Caco-2 (cell line): ENCODE results near the gene MYOZ2. TPM values are rescaled to one million over a fixed set of nuclear protein-coding genes. Genes with fewer than 3 reads are reported as not detected.

Experiments used
- BruUV-seq: library from RNA; stranded (reverse); fragments of 400-500 nt; replicated peaks from 2 replicates; lab custom pipeline; 2021; lab: Mats Ljungman, UMichigan
- CTCF ChIA-PET: fragments of 300-600 bp; sonication (Branson Sonifier 250); formaldehyde crosslinking; loops from one replicate; lab custom pipeline; 2022; ENCODE audit warnings: antibody characterized with exemption; lab: Charles Lee
- POLR2A ChIA-PET: fragments of 300-600 bp; sonication (Branson Sonifier 250); formaldehyde crosslinking; loops from one replicate; lab custom pipeline; 2022; ENCODE audit warnings: antibody characterized with exemption; lab: Charles Lee
- DNase-seq, 2 experiments: peaks; one replicate each; pipeline versions ENCODE4 v3.0.0 to v3.0.0-alpha.2; 2020 to 2022
- H3K27me3 ChIP-seq: replicated peaks from 2 replicates; pipeline ENCODE4 v1.6.0; 2011; ENCODE audit warnings: low read length; ENCODE audit not compliant: control insufficient read depth, insufficient read depth
- H3K36me3 ChIP-seq: 2 replicates; pipeline ENCODE4 v1.5.1; 2011; ENCODE audit warnings: low read length; ENCODE audit not compliant: control insufficient read depth, insufficient read depth
- H3K4me1 ChIP-seq: fragments of 250-450 bp; sonication (Bioruptor Pico); 2 replicates; pipeline ENCODE4 v1.5.1; 2020; ENCODE audit warnings: mild to moderate bottlenecking
- H3K4me3 ChIP-seq: 2 replicates; pipeline ENCODE4 v1.5.1; 2011; ENCODE audit warnings: low read depth, mild to moderate bottlenecking, control low read depth, low read length
- H3K9me3 ChIP-seq: fragments of 250-450 bp; sonication (Bioruptor Pico); 2 replicates; pipeline ENCODE4 v1.5.1; 2020; ENCODE audit warnings: mild to moderate bottlenecking, moderate library complexity
- H3K27ac Mint-ChIP-seq: one replicate; pipeline ENCODE4 v1.8.0; 2022; ENCODE audit warnings: mixed read lengths; ENCODE audit not compliant: unreplicated experiment
- H3K27me3 Mint-ChIP-seq: one replicate; pipeline ENCODE4 v1.8.0; 2022; ENCODE audit warnings: mixed read lengths; ENCODE audit not compliant: insufficient read depth, unreplicated experiment
- H3K36me3 Mint-ChIP-seq: one replicate; pipeline ENCODE4 v1.8.0; 2022; ENCODE audit warnings: mild to moderate bottlenecking, mixed read lengths; ENCODE audit not compliant: insufficient read depth, unreplicated experiment
- H3K4me1 Mint-ChIP-seq: one replicate; pipeline ENCODE4 v1.8.0; 2022; ENCODE audit warnings: low read depth, mixed read lengths; ENCODE audit not compliant: unreplicated experiment
- H3K4me3 Mint-ChIP-seq: one replicate; pipeline ENCODE4 v1.8.0; 2022; ENCODE audit warnings: mild to moderate bottlenecking, moderate library complexity, mixed read lengths; ENCODE audit not compliant: unreplicated experiment
- H3K9me3 Mint-ChIP-seq: one replicate; pipeline ENCODE4 v1.8.0; 2022; ENCODE audit warnings: mixed read lengths; ENCODE audit not compliant: unreplicated experiment
- CTCF ChIP-seq, 2 experiments: fragments of 200-600 bp in 1 of 2; IDR thresholded peaks; 1 replicate in 1 of 2; 2 replicates in 1 of 2; pipeline versions ENCODE4 v1.5.1 to v1.8.0; 2011 to 2022; ENCODE audit warnings: antibody characterized with exemption in 1 of 2, control low read depth in 1 of 2, inconsistent platforms in 1 of 2, low read depth in 1 of 2, low read length in 1 of 2, mild to moderate bottlenecking in 1 of 2, moderate library complexity in 1 of 2; ENCODE audit not compliant: insufficient read depth in 1 of 2, severe bottlenecking in 1 of 2, unreplicated experiment in 1 of 2
- intact Hi-C: fragments of 100-400 bp; cut with micrococcal nuclease; formaldehyde crosslinking; loops from one replicate; pipeline ENCODE4 v1.10.0; 2022; ENCODE audit not compliant: unreplicated experiment
- total RNA-seq: library from RNA; stranded (reverse); gene quantifications from 2 replicates; pipeline ENCODE4 v1.2.3, GENCODE V29; 2022

Gene MYOZ2
- total RNA-seq, 1 experiment from 2014 or later: 0.18 TPM

- Histone ChIP-seq H3K36me3 (no peaks in the 10 kb centered on the region), H3K27me3 (no peaks in the 10 kb centered on the region), H3K9me3 (no peaks in the 10 kb centered on the region), H3K4me1 (no peaks in the 10 kb centered on the region), H3K4me3 (no peak overlapping the region)
- no peak overlapping the region for H3K4me3 Mint-ChIP-seq
- ChIA-PET CTCF (no interaction called here), POLR2A (no interaction called here)
- H3K9me3 Mint-ChIP-seq: no peaks in the 10 kb centered on the region
- DNase-seq: no peak
- no peaks in the 10 kb centered on the region for H3K27me3 Mint-ChIP-seq
- no peaks in the 10 kb centered on the region for H3K4me1 Mint-ChIP-seq
- no peaks in the 10 kb centered on the region for H3K36me3 Mint-ChIP-seq
- no peak overlapping the region for H3K27ac Mint-ChIP-seq
- no TSS peak for BruUV-seq
- intact Hi-C loops: no loop called here
- TF ChIP-seq CTCF (IDR thresholded peaks at IDR 0.05; ENCODE audit: insufficient read depth in 1 of 2, low read depth in 1 of 2, low read length in 1 of 2, severe bottlenecking in 1 of 2, unreplicated experiment in 1 of 2): no peak
Measured at GRCh38 chr4:119190354-119190753, 54.7 kb downstream of the MYOZ2 start.

DNA sequence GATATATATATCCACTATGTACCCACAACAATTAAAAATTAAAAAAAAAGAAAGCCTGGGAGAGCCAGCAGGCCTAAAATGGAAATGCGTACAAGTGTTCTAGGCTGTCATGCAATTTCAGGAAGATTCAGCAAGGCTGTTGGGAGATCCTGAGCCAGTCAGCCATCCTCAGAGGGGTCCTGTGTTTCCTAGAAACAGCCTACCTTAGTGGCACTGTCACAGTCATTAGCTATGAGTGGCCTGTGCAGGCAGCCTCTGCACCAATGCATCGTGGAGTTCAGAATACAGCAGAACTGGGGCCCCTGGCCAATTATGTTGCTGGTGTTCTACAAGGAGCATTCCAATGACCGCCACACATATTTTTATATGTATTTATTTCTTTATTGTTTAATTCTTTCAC lies 55.9 kb downstream of the MYOZ2 start:
- Mint-ChIP-seq H3K27ac (no peak overlapping the region), H3K4me1 (no peaks in the 10 kb centered on the region), H3K9me3 (peaks cover 10% of the 10 kb centered on the region), H3K4me3 (no peak overlapping the region), H3K36me3 (no peaks in the 10 kb centered on the region), H3K27me3 (no peaks in the 10 kb centered on the region)
- no peak for TF ChIP-seq CTCF (IDR thresholded peaks at IDR 0.05; ENCODE audit: insufficient read depth in 1 of 2, low read depth in 1 of 2, low read length in 1 of 2, severe bottlenecking in 1 of 2, unreplicated experiment in 1 of 2)
- Histone ChIP-seq H3K4me1 (no peaks in the 10 kb centered on the region), H3K36me3 (no peaks in the 10 kb centered on the region), H3K4me3 (no peak overlapping the region), H3K27me3 (no peaks in the 10 kb centered on the region), H3K9me3 (no peaks in the 10 kb centered on the region)
- CTCF ChIA-PET: no interaction called here
- POLR2A ChIA-PET: no interaction called here
- intact Hi-C loops: no loop called here
- no TSS peak for BruUV-seq
- DNase-seq: no peak

GRCh38 chr4:119197772-119198212 lies 62.2 kb downstream of the MYOZ2 start:
- intact Hi-C loops: no loop called here
- CTCF ChIA-PET: interaction anchor here (1.8 kb wide), 1 partner anchor 156 kb away, joined by 6 read pairs; no protein-coding TSS in a partner anchor
- no peak overlapping the region for H3K27ac Mint-ChIP-seq
- POLR2A ChIA-PET: no interaction called here
- no peaks in the 10 kb centered on the region for H3K27me3 ChIP-seq
- H3K36me3 Mint-ChIP-seq: no peaks in the 10 kb centered on the region
- no peak for TF ChIP-seq CTCF (IDR thresholded peaks at IDR 0.05; ENCODE audit: insufficient read depth in 1 of 2, low read depth in 1 of 2, low read length in 1 of 2, severe bottlenecking in 1 of 2, unreplicated experiment in 1 of 2)
- no peak for DNase-seq
- no peaks in the 10 kb centered on the region for H3K27me3 Mint-ChIP-seq
- no peaks in the 10 kb centered on the region for H3K4me1 ChIP-seq
- no peaks in the 10 kb centered on the region for H3K4me1 Mint-ChIP-seq
- BruUV-seq: no TSS peak
- H3K4me3 ChIP-seq: no peak overlapping the region
- no peaks in the 10 kb centered on the region for H3K36me3 ChIP-seq
- H3K9me3 Mint-ChIP-seq: peaks cover 19% of the 10 kb centered on the region
- H3K4me3 Mint-ChIP-seq: no peak overlapping the region
- H3K9me3 ChIP-seq: no peaks in the 10 kb centered on the region
